HL-60 (cell line): ENCODE results near the gene VSTM2L.

Experiments
- GABPA ChIP-seq: IDR thresholded peaks from 2 replicates; pipeline ENCODE4 v1.6.1; 2012; ENCODE audit warnings: low read depth
- POLR2AphosphoS5 ChIP-seq: IDR thresholded peaks from 2 replicates; pipeline ENCODE4 v1.6.1; 2012; ENCODE audit warnings: low read depth
- SPI1 ChIP-seq: IDR thresholded peaks from 2 replicates; pipeline ENCODE4 v1.6.1; 2012; ENCODE audit warnings: low read depth, mild to moderate bottlenecking, borderline replicate concordance
- TF ChIP-seq, protein P1 (sequence below): IDR thresholded peaks from one replicate; pipeline ENCODE4 v1.5.1; 2011; ENCODE audit warnings: low read length, control low read depth, inconsistent platforms; ENCODE audit not compliant: insufficient read depth
- TF ChIP-seq, protein P2 (sequence below): IDR thresholded peaks from 2 replicates; pipeline ENCODE4 v1.6.1; 2012; ENCODE audit warnings: low read depth; ENCODE audit not compliant: insufficient replicate concordance

DNA sequence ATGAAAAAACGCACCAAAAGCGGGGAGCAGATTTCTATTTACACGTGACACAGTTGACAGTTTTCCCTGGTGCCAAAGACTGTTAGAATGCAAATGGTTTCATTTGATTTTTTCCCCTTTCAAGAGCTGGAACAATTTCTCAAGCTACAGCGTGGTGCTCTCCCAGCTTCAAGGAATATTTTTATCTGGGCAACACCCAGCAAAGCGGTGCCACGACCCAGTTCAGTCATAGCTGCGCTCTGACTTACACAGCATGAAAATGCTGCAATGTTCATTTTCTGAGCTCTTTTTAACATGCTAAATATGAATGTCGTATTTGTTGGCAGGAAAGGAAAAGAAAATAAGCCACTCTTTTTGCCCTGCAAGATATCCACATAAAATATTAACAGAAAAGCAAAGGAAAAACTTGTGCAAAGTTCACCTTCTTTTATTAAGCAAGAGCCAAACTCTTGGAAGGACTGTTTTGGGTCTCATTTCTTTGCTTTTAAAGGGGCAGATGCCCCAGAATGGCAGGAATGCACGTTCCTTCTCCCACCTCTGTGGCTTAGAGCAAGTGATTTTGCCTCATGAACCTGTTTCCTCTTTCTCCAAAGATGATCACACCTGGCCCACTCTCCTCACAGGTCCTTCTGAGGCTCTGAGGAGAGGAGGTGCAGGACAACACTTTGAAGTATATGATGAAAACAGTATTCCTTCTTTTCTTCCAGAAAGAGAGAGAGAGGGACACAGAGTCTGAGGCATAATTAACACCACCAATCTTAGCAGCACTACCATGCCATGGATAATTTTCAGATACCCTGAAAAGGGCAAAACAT is 83.3 kb downstream of the VSTM2L start:
- TF ChIP-seq, protein P1, sequence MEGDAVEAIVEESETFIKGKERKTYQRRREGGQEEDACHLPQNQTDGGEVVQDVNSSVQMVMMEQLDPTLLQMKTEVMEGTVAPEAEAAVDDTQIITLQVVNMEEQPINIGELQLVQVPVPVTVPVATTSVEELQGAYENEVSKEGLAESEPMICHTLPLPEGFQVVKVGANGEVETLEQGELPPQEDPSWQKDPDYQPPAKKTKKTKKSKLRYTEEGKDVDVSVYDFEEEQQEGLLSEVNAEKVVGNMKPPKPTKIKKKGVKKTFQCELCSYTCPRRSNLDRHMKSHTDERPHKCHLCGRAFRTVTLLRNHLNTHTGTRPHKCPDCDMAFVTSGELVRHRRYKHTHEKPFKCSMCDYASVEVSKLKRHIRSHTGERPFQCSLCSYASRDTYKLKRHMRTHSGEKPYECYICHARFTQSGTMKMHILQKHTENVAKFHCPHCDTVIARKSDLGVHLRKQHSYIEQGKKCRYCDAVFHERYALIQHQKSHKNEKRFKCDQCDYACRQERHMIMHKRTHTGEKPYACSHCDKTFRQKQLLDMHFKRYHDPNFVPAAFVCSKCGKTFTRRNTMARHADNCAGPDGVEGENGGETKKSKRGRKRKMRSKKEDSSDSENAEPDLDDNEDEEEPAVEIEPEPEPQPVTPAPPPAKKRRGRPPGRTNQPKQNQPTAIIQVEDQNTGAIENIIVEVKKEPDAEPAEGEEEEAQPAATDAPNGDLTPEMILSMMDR, result no peak
- TF ChIP-seq POLR2AphosphoS5 (no peak), GABPA (no peak), SPI1 (no peak)
- TF ChIP-seq, protein P2, sequence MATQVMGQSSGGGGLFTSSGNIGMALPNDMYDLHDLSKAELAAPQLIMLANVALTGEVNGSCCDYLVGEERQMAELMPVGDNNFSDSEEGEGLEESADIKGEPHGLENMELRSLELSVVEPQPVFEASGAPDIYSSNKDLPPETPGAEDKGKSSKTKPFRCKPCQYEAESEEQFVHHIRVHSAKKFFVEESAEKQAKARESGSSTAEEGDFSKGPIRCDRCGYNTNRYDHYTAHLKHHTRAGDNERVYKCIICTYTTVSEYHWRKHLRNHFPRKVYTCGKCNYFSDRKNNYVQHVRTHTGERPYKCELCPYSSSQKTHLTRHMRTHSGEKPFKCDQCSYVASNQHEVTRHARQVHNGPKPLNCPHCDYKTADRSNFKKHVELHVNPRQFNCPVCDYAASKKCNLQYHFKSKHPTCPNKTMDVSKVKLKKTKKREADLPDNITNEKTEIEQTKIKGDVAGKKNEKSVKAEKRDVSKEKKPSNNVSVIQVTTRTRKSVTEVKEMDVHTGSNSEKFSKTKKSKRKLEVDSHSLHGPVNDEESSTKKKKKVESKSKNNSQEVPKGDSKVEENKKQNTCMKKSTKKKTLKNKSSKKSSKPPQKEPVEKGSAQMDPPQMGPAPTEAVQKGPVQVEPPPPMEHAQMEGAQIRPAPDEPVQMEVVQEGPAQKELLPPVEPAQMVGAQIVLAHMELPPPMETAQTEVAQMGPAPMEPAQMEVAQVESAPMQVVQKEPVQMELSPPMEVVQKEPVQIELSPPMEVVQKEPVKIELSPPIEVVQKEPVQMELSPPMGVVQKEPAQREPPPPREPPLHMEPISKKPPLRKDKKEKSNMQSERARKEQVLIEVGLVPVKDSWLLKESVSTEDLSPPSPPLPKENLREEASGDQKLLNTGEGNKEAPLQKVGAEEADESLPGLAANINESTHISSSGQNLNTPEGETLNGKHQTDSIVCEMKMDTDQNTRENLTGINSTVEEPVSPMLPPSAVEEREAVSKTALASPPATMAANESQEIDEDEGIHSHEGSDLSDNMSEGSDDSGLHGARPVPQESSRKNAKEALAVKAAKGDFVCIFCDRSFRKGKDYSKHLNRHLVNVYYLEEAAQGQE, result no peak
